Ovary (tissue), 3 donors: ENCODE measurements around the gene ADCY5.

ENCODE experiments used
- POLR2A ChIP-seq: fragments of 450-650 bp; IDR thresholded peaks from one replicate; pipeline ENCODE4 v1.6.1; 2017; ENCODE audit warnings: antibody characterized with exemption, mild to moderate bottlenecking, moderate library complexity
- TF ChIP-seq, protein P1 (sequence below), 3 donors: fragments of 450-650 bp in 2 of 3; fragments of 200-600 bp in 1 of 3; IDR thresholded peaks; one replicate each; pipeline versions ENCODE4 v1.5.1 to v1.8.0; 2016 to 2022; ENCODE audit warnings: antibody characterized with exemption in 3 of 3, mild to moderate bottlenecking in 1 of 3
- donor health status: DM: no; HTN: no; CAD: no.

DNA sequence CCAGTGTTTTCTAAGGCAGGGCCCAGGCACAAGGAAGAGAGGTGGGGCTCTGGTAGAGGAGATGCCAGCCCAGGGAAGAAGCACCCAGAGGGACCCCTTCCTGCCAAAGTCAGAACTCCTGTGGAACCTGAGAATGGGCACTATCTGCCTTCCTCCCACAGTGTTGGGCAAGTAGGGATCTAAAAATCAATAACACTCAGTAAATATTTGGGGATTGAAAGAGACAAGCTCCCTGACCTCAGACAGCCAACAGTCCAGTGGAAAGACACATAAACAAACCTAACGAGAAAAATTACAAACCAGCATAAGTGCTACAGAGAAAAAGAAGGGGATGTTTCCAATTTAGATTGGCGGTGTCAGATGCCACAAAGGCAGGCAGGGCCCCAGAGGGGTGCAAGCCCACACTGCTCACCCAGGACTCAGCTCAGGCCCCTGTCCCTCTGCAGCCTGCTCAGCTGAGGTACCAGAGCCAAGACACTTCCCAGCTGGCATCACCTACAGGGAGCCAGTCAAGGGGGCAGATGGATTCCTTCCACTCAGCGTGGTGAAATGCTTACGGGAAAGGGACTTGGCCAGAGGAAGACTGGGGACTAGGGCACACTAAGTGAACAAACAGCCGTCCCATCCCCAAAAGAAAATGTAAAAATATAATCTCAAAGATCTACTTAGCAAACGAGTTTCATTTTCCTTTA lies 15.9 kb downstream of the ADCY5 start:
- TF ChIP-seq, protein P1, sequence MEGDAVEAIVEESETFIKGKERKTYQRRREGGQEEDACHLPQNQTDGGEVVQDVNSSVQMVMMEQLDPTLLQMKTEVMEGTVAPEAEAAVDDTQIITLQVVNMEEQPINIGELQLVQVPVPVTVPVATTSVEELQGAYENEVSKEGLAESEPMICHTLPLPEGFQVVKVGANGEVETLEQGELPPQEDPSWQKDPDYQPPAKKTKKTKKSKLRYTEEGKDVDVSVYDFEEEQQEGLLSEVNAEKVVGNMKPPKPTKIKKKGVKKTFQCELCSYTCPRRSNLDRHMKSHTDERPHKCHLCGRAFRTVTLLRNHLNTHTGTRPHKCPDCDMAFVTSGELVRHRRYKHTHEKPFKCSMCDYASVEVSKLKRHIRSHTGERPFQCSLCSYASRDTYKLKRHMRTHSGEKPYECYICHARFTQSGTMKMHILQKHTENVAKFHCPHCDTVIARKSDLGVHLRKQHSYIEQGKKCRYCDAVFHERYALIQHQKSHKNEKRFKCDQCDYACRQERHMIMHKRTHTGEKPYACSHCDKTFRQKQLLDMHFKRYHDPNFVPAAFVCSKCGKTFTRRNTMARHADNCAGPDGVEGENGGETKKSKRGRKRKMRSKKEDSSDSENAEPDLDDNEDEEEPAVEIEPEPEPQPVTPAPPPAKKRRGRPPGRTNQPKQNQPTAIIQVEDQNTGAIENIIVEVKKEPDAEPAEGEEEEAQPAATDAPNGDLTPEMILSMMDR (IDR thresholded peaks at IDR 0.05): no peak
- TF ChIP-seq POLR2A: no peak
